Measurements from ENCODE around the gene ABCA3. TPM values are rescaled to one million over a fixed set of nuclear protein-coding genes. Genes with fewer than 3 reads are reported as not detected.

Gene ABCA3
- total RNA-seq, 1 experiment from 2014 or later: 58.4 TPM

- Histone ChIP-seq H3K4me3 (ENCODE audit: low read depth in 2 of 2, low read length in 2 of 2) (no peak overlapping the region), H3K36me3 (ENCODE audit: control insufficient read depth, insufficient read depth, low read length) (no peaks in the 10 kb centered on the region), H3K4me1 (ENCODE audit: control insufficient read depth, insufficient read depth, low read length) (peaks cover 6% of the 10 kb centered on the region; the same call in 1 of the 2 replicates), H3K27ac (ENCODE audit: low read length) (peak overlapping the region; percentile 63), H3K27me3 (ENCODE audit: control insufficient read depth, insufficient read depth, low read length) (no peaks in the 10 kb centered on the region), H3K9me3 (ENCODE audit: control insufficient read depth, insufficient read depth, low read depth, low read length) (no peaks in the 10 kb centered on the region; the same call in 1 of the 2 replicates)
- peak; percentile 94 for ATAC-seq
- intact Hi-C loops (cut with micrococcal nuclease; ENCODE audit: unreplicated experiment) (no loop called here), in situ Hi-C loops (cut with HindIII; ENCODE audit: low pct_unique_long_range_greater_than_20kb, low sequenced_read_pairs) (no loop called here)
- BruUV-seq (replicated peaks): no TSS peak
- DNase-seq (ENCODE audit: low read depth, low spot score): peak; percentile 28
- TF ChIP-seq POLR2AphosphoS5 (IDR thresholded peaks at IDR 0.05; ENCODE audit: low read depth, low read length): peak; percentile 80
- no peak for TF ChIP-seq REST (IDR thresholded peaks at IDR 0.05; ENCODE audit: insufficient read depth in 1 of 2, low read depth in 2 of 2, low read length in 1 of 2)
- peak; percentile 43; the same call in 1 of the 2 replicates for TF ChIP-seq TCF7L2 (IDR thresholded peaks at IDR 0.05; ENCODE audit: low read depth, low read length)
- TF ChIP-seq SIN3A (IDR thresholded peaks at IDR 0.05; ENCODE audit: borderline replicate concordance, insufficient read depth, low read depth, low read length): no peak
- CTCF ChIA-PET: interaction anchor here (1.1 kb wide), 1 partner anchor 49 kb away, joined by 3 read pairs; the partner anchor contains the start of gene ABCA3
- POLR2A ChIA-PET: no interaction called here
Measured at GRCh38 chr16:2388875-2389433, 48.4 kb upstream of the ABCA3 start.

- peaks cover 6% of the 10 kb centered on the region; the same call in 1 of the 2 replicates for H3K4me1 ChIP-seq (ENCODE audit: control insufficient read depth, insufficient read depth, low read length)
- TF ChIP-seq SIN3A (IDR thresholded peaks at IDR 0.05; ENCODE audit: borderline replicate concordance, insufficient read depth, low read depth, low read length) (no peak), POLR2AphosphoS5 (IDR thresholded peaks at IDR 0.05; ENCODE audit: low read depth, low read length) (no peak), TCF7L2 (IDR thresholded peaks at IDR 0.05; ENCODE audit: low read depth, low read length) (no peak), REST (IDR thresholded peaks at IDR 0.05; ENCODE audit: insufficient read depth in 1 of 2, low read depth in 2 of 2, low read length in 1 of 2) (no peak), CTCF (IDR thresholded peaks at IDR 0.05) (no peak)
- ChIA-PET POLR2A (no interaction called here), CTCF (interaction anchor here (1.1 kb wide), 1 partner anchor 48 kb away, joined by 3 read pairs; the partner anchor contains the start of gene ABCA3)
- no peaks in the 10 kb centered on the region for H3K27me3 ChIP-seq (ENCODE audit: control insufficient read depth, insufficient read depth, low read length)
- intact Hi-C loops (cut with micrococcal nuclease; ENCODE audit: unreplicated experiment) (no loop called here), in situ Hi-C loops (cut with HindIII; ENCODE audit: low pct_unique_long_range_greater_than_20kb, low sequenced_read_pairs) (no loop called here)
- H3K9me3 ChIP-seq (ENCODE audit: control insufficient read depth, insufficient read depth, low read depth, low read length): no peaks in the 10 kb centered on the region; the same call in 1 of the 2 replicates
- DNase-seq (ENCODE audit: low read depth, low spot score) (no peak), ATAC-seq (0 out of 2 replicates have a peak, but pooled peaks have one; percentile 13)
- H3K36me3 ChIP-seq (ENCODE audit: control insufficient read depth, insufficient read depth, low read length): no peaks in the 10 kb centered on the region
- H3K4me3 ChIP-seq (ENCODE audit: low read depth in 2 of 2, low read length in 2 of 2): no peak overlapping the region
- peak overlapping the region; percentile 63 for H3K27ac ChIP-seq (ENCODE audit: low read length)
- BruUV-seq (replicated peaks): no TSS peak
Measured at GRCh38 chr16:2388139-2388874, 47.8 kb upstream of the ABCA3 start.
